ENCODE measurements around the gene DGKI.

Gene DGKI

DNA sequence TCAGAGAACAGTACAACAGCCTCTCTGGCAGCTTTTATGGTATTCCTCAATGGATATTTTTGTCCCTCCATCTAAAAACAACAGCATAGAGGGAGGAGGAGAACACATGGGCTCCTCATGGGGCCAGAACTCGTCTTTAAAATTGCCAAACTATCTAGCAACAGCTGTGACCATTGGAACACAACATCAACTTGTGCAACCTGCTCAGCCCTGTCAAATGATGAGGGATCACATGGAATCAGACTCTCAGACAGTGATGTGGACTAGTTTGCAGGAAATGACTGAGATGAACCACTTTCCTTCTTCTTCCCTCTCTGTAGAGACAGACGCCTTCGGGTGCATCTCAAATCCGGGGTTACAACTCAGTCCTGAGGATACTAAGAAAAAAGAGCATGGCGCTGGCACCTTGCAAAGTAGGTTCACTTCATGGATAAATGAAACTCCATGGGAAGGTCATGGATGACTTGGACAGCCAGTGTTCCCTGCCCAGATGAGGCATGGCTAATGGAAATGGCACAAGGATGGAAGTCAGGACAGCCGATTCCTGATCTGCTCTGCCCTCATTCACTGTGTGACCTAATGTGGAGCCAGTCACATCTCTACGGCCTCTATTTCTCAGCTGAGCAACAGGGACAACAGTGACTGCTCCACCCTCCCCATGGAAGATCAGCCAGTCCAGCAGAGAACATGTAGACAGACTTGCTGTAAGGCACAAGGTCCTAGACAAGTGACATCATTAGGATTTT is 24.6 kb upstream of the DGKI start:
- DNase-seq (ENCODE audit: low spot score) = no peak

- no peak for DNase-seq (ENCODE audit: low spot score)
Measured at GRCh38 chr7:137870684-137871083, 23.9 kb upstream of the DGKI start.

DNA sequence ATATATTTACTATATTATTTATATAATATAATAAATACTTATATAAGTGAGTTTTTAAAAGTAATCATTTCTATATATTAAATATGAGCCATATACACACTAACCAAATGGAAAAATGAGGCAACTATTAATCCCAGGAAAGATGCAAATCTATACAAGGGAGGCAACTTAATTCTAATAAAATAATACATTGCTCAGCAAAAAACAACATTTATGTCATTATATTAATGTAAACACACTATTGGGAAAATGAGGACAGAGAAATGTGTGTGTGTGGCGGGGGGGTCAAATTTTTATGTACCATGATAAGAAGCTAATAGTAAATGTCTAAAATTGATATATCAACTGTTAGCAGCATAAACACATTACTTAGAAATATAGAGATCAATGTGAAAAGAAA is 23.3 kb upstream of the DGKI start:
- DNase-seq (ENCODE audit: low spot score) = no peak

DNA sequence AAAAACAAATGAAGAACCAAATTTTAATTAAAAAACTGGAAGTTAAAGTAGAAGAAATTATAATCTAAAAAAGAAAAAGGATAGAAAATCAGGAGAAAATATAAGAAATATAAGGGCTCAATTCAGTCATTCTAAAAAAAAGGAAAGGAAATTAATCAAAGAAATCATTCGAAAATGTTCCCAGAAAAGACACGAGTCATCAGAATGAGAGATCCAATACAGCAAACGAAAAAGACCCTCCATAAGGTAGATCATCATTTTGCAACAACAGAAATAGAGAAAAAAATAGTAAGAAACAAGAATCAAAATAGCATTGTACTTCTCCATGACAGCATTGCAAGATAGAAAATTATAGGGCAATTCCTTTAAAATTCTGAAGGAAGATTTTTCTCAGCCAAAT is 22.5 kb upstream of the DGKI start:
- no peak for DNase-seq (ENCODE audit: low spot score)

DNA sequence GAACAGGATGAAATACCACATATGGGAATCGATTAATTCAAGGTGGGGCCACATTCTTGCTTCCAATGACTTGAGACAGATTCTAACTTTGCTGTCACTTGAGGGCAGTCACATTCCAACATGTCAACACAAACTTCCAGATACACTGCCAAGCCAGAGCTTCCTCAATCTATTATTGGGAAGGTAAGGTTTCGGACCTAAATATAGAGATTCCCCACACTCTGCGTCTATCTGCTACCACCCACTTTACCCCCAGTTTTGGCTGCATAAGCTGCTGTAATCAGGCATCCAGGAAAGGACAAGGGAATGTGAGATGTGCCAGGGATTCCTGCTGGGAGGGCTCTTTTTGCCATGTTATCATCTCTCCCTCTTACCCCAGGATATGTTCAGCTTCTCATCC is 20.5 kb upstream of the DGKI start:
- DNase-seq (ENCODE audit: low spot score) = no peak

GRCh38 chr7:137865764-137866163 is 19.0 kb upstream of the DGKI start:
- no peak for DNase-seq (ENCODE audit: low spot score)

- DNase-seq (ENCODE audit: low spot score) = no peak
Measured at GRCh38 chr7:137862964-137863363, 16.2 kb upstream of the DGKI start.

GRCh38 chr7:137862358-137862757 is 15.6 kb upstream of the DGKI start:
- no peak for DNase-seq (ENCODE audit: low spot score)

GRCh38 chr7:137860542-137860941 is 13.8 kb upstream of the DGKI start:
- DNase-seq (ENCODE audit: low spot score) = no peak

- no peak for DNase-seq (ENCODE audit: low spot score)
Measured at GRCh38 chr7:137853053-137853452, 6.3 kb upstream of the DGKI start.

DNA sequence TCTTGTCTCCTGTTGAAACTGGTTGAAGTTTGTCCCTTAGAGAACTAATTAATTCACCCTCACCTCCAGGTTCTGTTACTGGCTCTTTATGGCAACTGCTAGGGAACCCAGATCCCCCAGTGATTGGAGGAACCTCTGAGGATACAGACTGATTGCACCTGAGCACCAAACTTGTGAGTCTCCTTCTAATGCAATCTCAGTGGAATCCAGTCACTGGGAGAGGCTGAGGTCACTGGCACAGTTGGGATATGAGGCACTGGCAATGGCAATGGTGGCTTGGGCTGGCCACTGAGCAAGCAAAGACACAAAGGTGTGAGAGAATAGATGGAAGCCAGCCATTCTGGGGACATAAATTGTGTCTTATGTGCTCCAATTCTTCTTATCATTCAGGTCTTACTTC is 5.3 kb upstream of the DGKI start:
- DNase-seq (ENCODE audit: low spot score) = no peak

DNA sequence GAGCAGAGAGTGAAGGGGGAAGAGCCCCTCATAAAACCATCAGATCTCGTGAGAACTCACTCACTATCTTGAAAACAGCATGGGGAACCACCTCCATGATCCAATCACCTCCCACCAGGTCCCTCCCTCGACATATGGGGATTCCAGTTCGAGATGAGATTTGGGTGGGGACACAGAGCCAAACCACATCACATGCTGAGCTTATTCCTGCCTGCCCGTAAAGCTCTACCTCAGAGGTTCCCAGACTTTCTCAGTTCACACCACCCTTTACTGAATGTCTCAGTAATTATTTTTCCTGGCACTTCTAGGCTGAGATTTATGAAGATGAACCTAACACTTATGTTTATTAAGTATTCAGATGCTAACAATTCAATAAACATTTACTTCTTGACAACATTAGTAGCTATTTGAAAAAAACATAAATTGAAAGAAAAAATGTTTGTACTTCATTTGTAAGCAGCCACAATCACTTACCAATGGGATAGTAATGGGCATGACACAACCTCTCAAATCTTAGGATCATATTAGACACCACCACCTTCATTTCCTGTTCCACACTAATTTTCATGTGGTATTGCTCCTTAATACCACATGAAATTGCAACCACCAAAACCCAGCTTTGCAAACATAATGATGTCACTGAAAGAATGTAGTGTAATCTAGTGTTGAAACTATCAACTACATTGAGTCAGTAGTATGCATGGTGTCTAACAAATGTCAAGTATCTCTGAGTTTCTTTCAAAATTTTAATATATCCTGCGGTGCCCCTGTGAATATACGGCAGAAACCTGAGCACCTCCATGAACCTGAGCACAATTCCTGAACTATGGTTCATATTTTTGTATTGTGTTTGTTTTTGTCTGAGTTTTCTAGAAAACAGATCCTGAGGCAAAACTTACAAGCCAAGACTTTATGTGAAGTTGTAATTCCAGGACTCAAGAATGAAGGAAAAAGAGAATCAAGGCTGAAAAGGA is 4.5 kb upstream of the DGKI start:
- DNase-seq (ENCODE audit: low spot score) = no peak

GRCh38 chr7:137850571-137850970 is 3.8 kb upstream of the DGKI start:
- DNase-seq (ENCODE audit: low spot score) = no peak

DNA sequence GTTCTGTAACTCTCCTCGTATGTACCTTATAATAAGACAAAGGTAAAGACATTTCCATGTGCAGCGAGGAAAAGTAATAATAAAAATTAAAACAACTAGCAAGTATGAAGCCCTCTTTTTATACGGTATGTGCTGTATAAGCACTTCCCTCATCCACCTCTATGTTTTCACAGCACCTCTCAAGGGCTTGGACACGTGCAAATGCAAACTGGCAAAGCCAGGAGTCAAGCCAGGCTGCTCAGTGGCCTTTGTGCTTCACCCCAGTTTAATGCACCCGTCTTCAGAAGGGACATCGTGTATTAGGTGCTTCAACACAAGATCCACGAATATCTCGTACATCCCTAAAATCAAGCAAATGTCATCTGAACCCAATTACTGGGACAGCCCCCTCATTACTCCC is 1.3 kb upstream of the DGKI start:
- DNase-seq (ENCODE audit: low spot score) = no peak

GRCh38 chr7:137847568-137848050 is 835 bp upstream of the DGKI start:
- DNase-seq (ENCODE audit: low spot score) = no peak

DNA sequence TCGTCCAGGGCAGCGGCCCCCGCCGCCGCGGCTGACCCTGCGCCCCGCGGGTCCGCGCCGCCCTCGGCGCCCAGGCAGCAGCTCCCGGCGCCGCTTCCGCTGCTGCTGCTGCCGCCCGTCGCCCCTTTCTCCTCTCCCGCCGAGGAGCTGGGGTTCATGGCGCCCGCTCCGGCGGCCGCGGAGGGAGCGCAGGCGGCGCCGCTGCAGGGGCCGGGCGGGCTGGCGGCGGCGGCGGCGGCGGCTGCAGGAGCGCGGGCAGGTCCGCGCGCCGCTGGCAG is 286 bp downstream of the DGKI start:
- no peak for DNase-seq (ENCODE audit: low spot score)

DNA sequence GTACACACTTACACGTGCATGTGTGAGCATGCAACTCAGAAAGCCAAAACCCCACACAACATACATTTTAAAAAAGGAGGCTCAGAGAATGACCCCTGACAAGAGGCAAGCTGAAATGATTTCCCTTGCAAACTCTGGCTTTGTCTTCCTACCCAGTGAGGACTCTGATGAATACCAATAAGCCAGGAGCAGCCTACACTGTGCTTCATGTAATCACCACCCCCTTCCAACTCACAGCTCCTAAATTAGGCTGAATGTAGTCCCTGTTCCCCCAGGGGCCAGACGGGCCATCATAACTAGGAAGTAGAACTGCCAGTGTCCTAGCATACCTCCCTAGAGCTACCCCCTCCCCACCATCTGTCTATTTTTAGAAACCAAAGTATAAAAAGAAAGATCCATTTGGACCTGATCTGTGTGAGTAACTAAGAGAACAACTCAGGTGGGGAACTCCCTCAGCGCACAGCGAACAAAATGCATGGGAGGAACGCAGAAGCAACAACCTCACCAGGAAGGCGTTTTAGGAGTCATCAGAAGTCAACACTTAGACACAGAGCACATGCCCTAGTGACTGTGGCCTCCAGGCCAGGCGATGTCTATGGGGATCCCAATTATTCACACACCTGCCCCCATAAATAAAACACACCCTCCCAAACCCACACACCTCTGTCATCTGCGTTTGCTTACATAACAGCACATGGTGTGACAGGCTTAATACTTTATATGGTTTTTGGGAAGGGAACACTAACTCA is 1.9 kb downstream of the DGKI start:
- DNase-seq (ENCODE audit: low spot score) = no peak

- no peak for DNase-seq (ENCODE audit: low spot score)
Measured at GRCh38 chr7:137839903-137840779, 6.6 kb downstream of the DGKI start.

GRCh38 chr7:137838706-137839315 is 8.0 kb downstream of the DGKI start:
- no peak for DNase-seq (ENCODE audit: low spot score)

- DNase-seq (ENCODE audit: low spot score) = no peak
Measured at GRCh38 chr7:137836541-137836940, 10.2 kb downstream of the DGKI start.

GRCh38 chr7:137836113-137836509 is 10.7 kb downstream of the DGKI start:
- no peak for DNase-seq (ENCODE audit: low spot score)

Measured in NAMALWA (cell line).